Astrocyte of the hippocampus (primary cell): Measurements from ENCODE around the gene CBX7.

Source experiments
- DNase-seq: peaks from one replicate; pipeline ENCODE4 v3.0.0; 2011; ENCODE audit warnings: low read depth, low spot score

CBX7 gene

GRCh38 chr22:39147335-39148025 lies 5.0 kb downstream of the CBX7 start:
- DNase-seq, result no peak

DNA sequence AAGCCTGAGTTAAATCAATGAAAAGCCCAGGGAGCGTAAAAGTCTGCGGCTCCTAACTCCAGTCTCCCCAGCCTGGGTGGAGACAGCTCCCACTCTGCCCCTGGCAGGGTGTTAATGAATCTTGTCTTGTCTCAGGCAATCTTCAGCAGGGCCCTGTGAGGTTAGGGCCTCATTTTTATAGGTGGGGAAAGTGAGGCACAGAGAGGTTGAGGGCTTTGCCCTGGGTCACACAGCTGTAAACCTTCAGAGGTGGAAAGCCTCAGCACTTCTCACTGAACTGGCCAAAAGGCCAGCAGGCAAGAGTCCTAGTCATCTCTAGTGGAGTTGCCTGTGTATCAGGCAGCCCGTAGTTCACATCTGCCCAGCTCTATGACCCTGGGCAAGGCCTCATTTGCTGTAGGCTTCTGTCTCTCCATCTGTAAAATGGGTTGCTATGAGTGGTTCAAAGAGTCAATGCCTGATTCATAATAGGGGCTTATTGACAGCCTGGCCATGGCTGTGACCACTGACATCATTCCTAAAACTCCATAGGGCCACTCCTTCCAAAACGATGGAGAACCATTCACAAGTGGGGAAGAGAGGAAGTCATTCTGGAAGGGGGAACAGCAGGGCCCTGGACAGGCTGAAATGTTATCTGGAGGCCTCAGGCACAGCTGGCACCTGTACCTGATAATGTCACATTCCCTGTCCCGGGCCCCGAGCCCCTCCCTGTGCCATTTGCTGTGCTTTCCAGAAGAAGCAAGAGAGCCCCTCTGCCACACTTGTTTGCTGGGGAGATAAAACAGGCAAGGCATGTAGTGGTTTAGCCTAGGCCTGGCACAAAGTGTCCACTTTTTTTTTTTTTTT lies 6.0 kb downstream of the CBX7 start:
- DNase-seq, result no peak

DNA sequence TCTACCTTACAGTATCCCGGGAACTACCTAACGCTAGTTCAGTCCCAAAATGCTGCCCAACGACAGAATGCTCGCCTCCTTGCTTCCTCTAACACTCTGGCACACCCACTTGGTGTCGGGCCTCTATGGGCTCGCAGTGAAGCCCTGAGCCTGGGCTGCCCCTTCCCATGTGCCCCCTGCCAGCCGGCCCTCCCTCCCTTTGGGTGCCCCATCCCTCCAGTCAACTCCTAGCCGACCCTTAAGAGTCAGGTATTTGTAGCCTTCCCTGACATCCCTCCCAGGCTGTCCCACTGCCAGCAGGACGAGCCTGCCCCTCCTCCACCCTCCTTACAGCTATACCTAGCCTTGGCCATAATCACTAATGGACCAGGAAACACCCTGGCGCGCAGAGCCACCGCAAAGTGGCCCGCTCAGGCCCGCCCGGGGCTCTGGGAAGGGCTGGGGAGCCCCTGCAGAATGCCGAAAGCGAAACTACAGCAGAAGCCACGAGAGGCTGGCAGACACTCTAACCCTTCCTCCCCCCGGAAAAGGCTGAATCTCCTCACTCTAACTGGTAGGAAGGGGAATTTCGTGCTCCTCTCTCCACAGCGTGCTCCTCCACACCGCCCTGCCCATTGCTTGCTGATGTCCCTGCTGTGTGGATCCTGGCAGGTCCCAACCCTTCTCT lies 8.2 kb downstream of the CBX7 start:
- peak; percentile 43 for DNase-seq

DNA sequence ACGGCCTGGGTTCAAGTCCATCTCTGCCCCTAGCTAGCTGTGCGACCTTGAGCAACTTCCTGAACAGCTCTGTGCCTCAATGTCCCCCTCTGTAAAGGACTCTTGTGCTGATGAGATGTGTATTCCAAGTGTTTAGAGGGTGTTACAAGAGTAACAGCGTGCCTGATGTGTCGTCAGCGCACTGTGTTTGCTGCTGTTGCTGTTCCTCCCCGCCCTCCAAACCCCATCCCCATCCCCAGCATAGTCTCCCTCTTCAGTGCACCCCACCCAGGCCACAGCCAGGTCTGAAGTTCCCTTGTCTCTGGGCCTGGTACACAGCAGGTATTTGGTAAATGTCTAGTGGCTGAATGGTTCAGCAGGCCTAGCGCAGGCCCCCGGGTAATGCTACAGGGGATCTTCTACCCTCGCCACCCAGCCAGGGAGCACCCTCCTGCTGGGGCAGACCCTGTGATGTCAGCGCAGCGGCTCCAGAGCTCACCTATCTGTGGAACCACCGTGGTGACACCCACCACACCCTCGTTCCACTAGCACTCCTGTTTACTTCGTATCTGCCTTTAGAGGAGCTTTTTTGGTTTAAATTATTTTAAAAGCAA lies 10.3 kb downstream of the CBX7 start:
- no peak for DNase-seq

- DNase-seq, result no peak
These were observed 12.5 kb downstream of the CBX7 start for GRCh38 chr22:39139933-39140332.

GRCh38 chr22:39138357-39138997 lies 14.0 kb downstream of the CBX7 start:
- no peak for DNase-seq

DNA sequence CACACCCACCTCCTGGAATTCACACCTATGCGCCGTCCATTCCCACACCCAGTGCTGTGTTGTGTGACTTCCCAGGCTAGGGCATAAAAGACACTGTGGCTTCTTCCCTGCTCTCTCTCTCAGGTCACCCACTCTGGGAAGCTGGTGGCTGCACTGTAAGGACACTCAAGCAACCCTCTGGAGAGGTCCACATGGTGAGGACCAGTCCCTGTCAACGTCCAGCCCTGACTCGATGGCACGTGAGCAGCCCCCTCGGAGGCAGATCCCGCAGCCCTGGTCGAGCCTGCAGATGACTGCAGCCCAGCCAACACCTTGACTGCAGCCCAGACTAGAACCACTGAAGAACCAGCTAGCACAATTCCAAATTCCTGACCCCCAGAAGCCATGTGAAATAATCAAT lies 16.2 kb downstream of the CBX7 start:
- DNase-seq, result no peak

- DNase-seq, result peak; percentile 62
These were observed 17.2 kb downstream of the CBX7 start for GRCh38 chr22:39135092-39135896.

GRCh38 chr22:39134366-39135091 lies 18.0 kb downstream of the CBX7 start:
- DNase-seq, result no peak

DNA sequence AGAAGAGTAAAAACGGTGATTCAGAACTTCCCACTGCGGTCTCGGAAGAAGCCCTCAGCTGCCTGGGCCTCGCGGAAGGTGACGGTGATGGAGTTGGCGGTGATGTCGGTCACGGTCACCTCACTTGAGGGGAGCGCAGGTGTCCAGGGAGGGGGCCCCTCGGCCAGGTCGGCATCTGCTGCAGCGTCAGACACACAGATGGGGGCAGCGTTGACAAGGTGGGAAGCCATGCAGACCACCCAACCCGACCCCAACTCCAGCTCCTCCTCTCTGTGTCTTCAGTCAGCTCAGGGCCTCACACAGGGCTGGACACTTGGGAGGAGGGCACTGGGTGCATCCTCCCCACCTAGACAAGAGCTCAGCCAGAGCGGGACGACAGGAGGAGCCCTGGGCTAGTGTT lies 18.6 kb downstream of the CBX7 start:
- no peak for DNase-seq

DNA sequence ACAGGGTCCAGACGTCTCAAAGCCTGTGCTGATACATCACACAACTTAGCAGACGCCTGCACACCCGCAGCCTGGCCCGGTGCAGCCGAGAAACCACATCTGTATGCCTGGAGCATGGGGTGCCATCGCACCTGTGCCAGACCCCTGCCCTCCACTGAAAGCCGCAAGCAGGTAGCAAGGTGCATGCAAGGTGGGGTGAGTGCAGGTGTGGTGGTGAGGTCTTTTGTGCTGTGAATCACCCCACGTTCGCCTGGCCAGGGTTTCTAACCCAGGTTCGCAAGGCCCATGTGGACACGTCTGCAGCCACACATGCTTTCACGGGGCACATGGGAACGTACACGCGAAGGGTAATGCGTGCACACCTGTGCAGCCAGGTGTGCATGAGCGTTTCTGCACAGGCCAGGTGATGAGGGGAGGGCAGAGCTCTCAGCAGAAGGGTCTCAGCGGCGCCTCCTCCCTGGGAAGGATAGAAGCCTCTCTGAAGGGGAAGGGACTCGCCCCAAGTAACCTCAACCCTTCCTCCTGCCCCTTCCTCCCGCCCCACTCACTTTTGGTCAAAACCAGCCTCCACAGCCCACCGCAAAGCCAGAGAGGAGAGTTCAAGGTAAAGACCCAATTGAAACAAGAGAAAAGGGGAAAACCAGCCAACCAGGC lies 19.5 kb downstream of the CBX7 start:
- DNase-seq, result no peak

DNA sequence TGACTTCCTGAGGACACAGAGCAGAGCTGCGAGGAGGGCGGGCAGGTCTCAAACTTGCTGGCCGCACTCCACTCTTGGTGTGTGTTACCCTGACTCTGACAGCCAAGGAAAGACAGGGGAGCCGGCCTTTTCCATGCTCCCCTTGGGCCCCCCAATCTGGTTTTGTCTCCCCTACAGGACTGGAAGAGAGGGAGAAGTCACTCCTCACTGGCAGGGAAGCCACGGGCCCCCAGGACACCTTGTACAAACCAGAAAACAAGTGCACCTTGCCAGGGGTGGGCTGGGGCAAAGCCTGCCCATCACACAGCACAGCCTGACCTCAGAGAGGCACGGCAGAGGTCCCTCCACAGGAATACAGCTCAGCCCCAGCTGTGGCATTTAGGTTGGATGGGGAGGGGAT lies 20.2 kb downstream of the CBX7 start:
- no peak for DNase-seq

DNA sequence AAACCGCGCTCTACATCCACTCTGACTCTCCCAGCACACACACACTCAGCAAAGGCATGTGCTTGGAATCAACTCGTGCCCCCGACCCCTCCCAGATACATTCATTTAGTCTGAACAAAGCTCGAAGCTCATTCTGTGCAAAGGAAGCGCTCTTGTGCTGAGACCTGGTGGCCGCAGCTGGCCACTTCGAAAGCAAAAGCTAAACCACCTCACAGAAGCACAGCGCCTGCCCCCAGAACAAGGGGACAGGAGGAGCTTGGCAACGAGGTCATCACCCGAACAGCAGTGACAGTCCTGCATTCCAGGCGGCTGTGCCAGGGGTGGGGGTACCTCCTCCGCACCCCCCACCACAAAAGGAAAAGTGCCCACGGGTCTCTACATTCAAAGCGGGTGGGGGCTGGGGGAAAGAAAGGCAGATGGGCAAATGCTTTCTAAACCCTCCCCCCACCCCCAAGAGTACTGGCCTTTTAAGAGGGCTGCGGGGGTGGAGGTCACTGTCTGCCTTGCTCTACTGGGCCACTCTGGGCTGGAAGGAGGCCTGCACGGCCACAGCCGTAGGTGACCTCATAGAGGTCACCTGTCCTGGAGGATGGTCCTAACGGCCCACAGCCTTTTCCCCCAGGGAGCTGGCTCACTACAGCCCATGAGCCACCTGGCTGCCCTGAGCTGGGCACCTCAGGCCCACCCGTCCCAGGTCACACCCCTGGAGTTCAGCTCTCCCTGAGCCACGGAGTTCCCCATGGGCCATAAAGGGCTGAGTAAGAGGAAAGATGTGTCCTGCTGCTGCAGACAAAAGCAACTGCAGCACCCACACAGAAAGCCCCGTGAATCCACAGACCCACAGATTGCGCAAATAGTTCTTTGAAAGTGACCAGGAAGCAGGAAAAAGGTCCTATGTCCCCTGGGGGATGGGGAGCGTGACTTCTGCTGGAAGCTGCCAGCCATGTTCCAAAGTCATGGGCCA lies 21.3 kb downstream of the CBX7 start:
- peak; percentile 51 for DNase-seq

GRCh38 chr22:39130152-39130704 lies 22.3 kb downstream of the CBX7 start:
- no peak for DNase-seq

DNA sequence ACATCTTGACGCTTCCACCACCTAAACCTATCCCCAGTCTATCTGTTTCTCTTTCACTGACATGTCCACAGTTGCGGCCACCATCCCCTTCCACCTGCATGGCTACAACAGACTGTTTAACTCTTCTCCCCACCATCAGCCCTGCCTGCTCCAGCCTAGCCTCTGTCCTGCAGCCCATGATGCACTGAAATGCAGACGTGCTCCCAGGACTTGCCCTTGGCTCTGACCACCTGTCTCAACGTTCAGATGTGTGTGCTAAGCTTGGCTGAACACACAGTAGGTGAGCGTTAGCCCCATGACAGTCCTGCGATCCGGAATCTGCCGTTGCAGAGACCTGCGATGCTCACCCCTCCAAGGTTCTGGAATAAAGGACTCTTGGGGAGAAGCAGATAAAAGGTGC lies 22.7 kb downstream of the CBX7 start:
- no peak for DNase-seq

- no peak for DNase-seq
These were observed 23.4 kb downstream of the CBX7 start for GRCh38 chr22:39129081-39129480.

GRCh38 chr22:39128508-39128907 lies 24.0 kb downstream of the CBX7 start:
- no peak for DNase-seq

- no peak for DNase-seq
These were observed 26.9 kb downstream of the CBX7 start for GRCh38 chr22:39125622-39126021.
